HG03469 (cell line): Measurements from ENCODE around the gene ATG4C.
"Not testable (repeated sequence)": the region's sequence is repeated elsewhere in the genome, so short reads cannot be mapped to it uniquely, and the experiment has no call there.

Source experiments
- ATAC-seq: cut with Tn5 transposase; IDR thresholded peaks from one replicate; pipeline ENCODE4 v1.9.1; 2021; ENCODE audit warnings: mild to moderate bottlenecking, moderate library complexity, moderate number of reproducible peaks; ENCODE audit not compliant: unreplicated experiment

Gene ATG4C

GRCh38 chr1:62783736-62784508 is at the start of gene ATG4C:
Gene ATG4C (plus strand): TSS chr1:62784132. CDS start chr1:62803787, 19,655 bp downstream.
- ATAC-seq, result peak; percentile 88

GRCh38 chr1:62735491-62736171 is 48.3 kb upstream of the ATG4C start:
- no peak for ATAC-seq

GRCh38 chr1:62740701-62741100 is 43.2 kb upstream of the ATG4C start:
- ATAC-seq, result not testable (repeated sequence)

GRCh38 chr1:62744611-62745577 is 39.0 kb upstream of the ATG4C start:
- ATAC-seq, result no peak

- no peak for ATAC-seq
These were observed 37.7 kb upstream of the ATG4C start for GRCh38 chr1:62746086-62746808.

- ATAC-seq, result no peak
These were observed 37.2 kb upstream of the ATG4C start for GRCh38 chr1:62746809-62747138.

- no peak for ATAC-seq
These were observed 30.6 kb upstream of the ATG4C start for GRCh38 chr1:62753031-62753965.

GRCh38 chr1:62754938-62755337 is 29.0 kb upstream of the ATG4C start:
- ATAC-seq, result not testable (repeated sequence)

GRCh38 chr1:62756255-62756884 is 27.6 kb upstream of the ATG4C start:
- ATAC-seq, result not testable (repeated sequence)

GRCh38 chr1:62759232-62759875 is 24.6 kb upstream of the ATG4C start:
- not testable (repeated sequence) for ATAC-seq

GRCh38 chr1:62760021-62760782 is 23.7 kb upstream of the ATG4C start:
- not testable (repeated sequence) for ATAC-seq

- not testable (repeated sequence) for ATAC-seq
These were observed 22.6 kb upstream of the ATG4C start for GRCh38 chr1:62761223-62761870.

- not testable (repeated sequence) for ATAC-seq
These were observed 21.9 kb upstream of the ATG4C start for GRCh38 chr1:62762027-62762426.

- ATAC-seq, result no peak
These were observed 18.0 kb upstream of the ATG4C start for GRCh38 chr1:62765981-62766380.

GRCh38 chr1:62768551-62768950 is 15.4 kb upstream of the ATG4C start:
- ATAC-seq, result not testable (repeated sequence)

- ATAC-seq, result no peak
These were observed 11.2 kb upstream of the ATG4C start for GRCh38 chr1:62772607-62773295.

- no peak for ATAC-seq
These were observed 9.9 kb upstream of the ATG4C start for GRCh38 chr1:62774006-62774405.
